Muscle layer of duodenum (tissue), 2 donors: ENCODE results near the gene PDZD4.

Source experiments
- H3K27ac ChIP-seq: one replicate; pipeline ENCODE4 v1.7.0; 2013; ENCODE audit warnings: mild to moderate bottlenecking, low read length
- H3K27me3 ChIP-seq: one replicate; pipeline ENCODE4 v1.7.0; 2013; ENCODE audit warnings: low read depth, mild to moderate bottlenecking, control low read depth, low read length
- H3K36me3 ChIP-seq, 2 donors: one replicate each; pipeline ENCODE4 v1.7.0; 2013; ENCODE audit warnings: low read length in 2 of 2, control low read depth in 1 of 2, mild to moderate bottlenecking in 1 of 2; ENCODE audit not compliant: insufficient read depth in 2 of 2, control insufficient read depth in 1 of 2
- H3K4me1 ChIP-seq, 2 donors: one replicate each; pipeline ENCODE4 v1.7.0; 2013; ENCODE audit warnings: low read length in 2 of 2, mild to moderate bottlenecking in 2 of 2, control low read depth in 1 of 2, moderate library complexity in 1 of 2; ENCODE audit not compliant: insufficient read depth in 2 of 2, control insufficient read depth in 1 of 2
- H3K4me3 ChIP-seq, 2 donors: one replicate each; pipeline ENCODE4 v1.7.0; 2013; ENCODE audit warnings: low read length in 2 of 2, low read depth in 1 of 2, mild to moderate bottlenecking in 1 of 2
- H3K9me3 ChIP-seq, 2 donors: one replicate each; pipeline ENCODE4 v1.7.0; 2013; ENCODE audit warnings: low read length in 2 of 2, control low read depth in 1 of 2, mild to moderate bottlenecking in 1 of 2; ENCODE audit not compliant: control insufficient read depth in 1 of 2
- donor health status: healthy.

Gene PDZD4

GRCh38 chrX:153865685-153866084, 35.3 kb upstream of the PDZD4 start:
- Histone ChIP-seq H3K27me3 (no peaks in the 10 kb centered on the region), H3K4me1 (no peaks in the 10 kb centered on the region), H3K9me3 (no peaks in the 10 kb centered on the region), H3K36me3 (no peaks in the 10 kb centered on the region), H3K27ac (no peak overlapping the region), H3K4me3 (no peak overlapping the region)

GRCh38 chrX:153865321-153865580, 34.9 kb upstream of the PDZD4 start:
- Histone ChIP-seq H3K27me3 (no peaks in the 10 kb centered on the region), H3K36me3 (no peaks in the 10 kb centered on the region), H3K4me3 (no peak overlapping the region), H3K4me1 (no peaks in the 10 kb centered on the region), H3K27ac (no peak overlapping the region), H3K9me3 (no peaks in the 10 kb centered on the region)

- H3K4me1 ChIP-seq = no peaks in the 10 kb centered on the region
- H3K9me3 ChIP-seq = no peaks in the 10 kb centered on the region
- H3K27me3 ChIP-seq = no peaks in the 10 kb centered on the region
- no peak overlapping the region for H3K4me3 ChIP-seq
- no peak overlapping the region for H3K27ac ChIP-seq
- no peaks in the 10 kb centered on the region for H3K36me3 ChIP-seq
Observed at GRCh38 chrX:153864561-153865320, 34.4 kb upstream of the PDZD4 start.

GRCh38 chrX:153864101-153864500, 33.8 kb upstream of the PDZD4 start:
- Histone ChIP-seq H3K9me3 (no peaks in the 10 kb centered on the region), H3K4me1 (no peaks in the 10 kb centered on the region), H3K4me3 (no peak overlapping the region), H3K27ac (no peak overlapping the region), H3K36me3 (no peaks in the 10 kb centered on the region), H3K27me3 (no peaks in the 10 kb centered on the region)

GRCh38 chrX:153863251-153863991, 33.1 kb upstream of the PDZD4 start:
- no peaks in the 10 kb centered on the region for H3K36me3 ChIP-seq
- no peaks in the 10 kb centered on the region for H3K4me1 ChIP-seq
- no peaks in the 10 kb centered on the region for H3K9me3 ChIP-seq
- no peaks in the 10 kb centered on the region for H3K27me3 ChIP-seq
- H3K4me3 ChIP-seq = no peak overlapping the region
- H3K27ac ChIP-seq = no peak overlapping the region

GRCh38 chrX:153862369-153863250, 32.3 kb upstream of the PDZD4 start:
- no peak overlapping the region for H3K27ac ChIP-seq
- no peak overlapping the region for H3K4me3 ChIP-seq
- no peaks in the 10 kb centered on the region for H3K36me3 ChIP-seq
- no peaks in the 10 kb centered on the region for H3K4me1 ChIP-seq
- H3K9me3 ChIP-seq = no peaks in the 10 kb centered on the region
- no peaks in the 10 kb centered on the region for H3K27me3 ChIP-seq

- Histone ChIP-seq H3K4me3 (no peak overlapping the region), H3K27ac (no peak overlapping the region), H3K9me3 (no peaks in the 10 kb centered on the region), H3K4me1 (no peaks in the 10 kb centered on the region), H3K36me3 (no peaks in the 10 kb centered on the region), H3K27me3 (no peaks in the 10 kb centered on the region)
Observed at GRCh38 chrX:153861733-153862310, 31.5 kb upstream of the PDZD4 start.

GRCh38 chrX:153861151-153861550, 30.8 kb upstream of the PDZD4 start:
- Histone ChIP-seq H3K4me3 (no peak overlapping the region), H3K4me1 (no peaks in the 10 kb centered on the region), H3K27ac (no peak overlapping the region), H3K27me3 (no peaks in the 10 kb centered on the region), H3K9me3 (no peaks in the 10 kb centered on the region), H3K36me3 (no peaks in the 10 kb centered on the region)

- no peak overlapping the region for H3K27ac ChIP-seq
- H3K4me3 ChIP-seq = no peak overlapping the region
- no peaks in the 10 kb centered on the region for H3K27me3 ChIP-seq
- H3K36me3 ChIP-seq = no peaks in the 10 kb centered on the region
- H3K9me3 ChIP-seq = no peaks in the 10 kb centered on the region
- H3K4me1 ChIP-seq = no peaks in the 10 kb centered on the region
Observed at GRCh38 chrX:153857348-153857903, 27.1 kb upstream of the PDZD4 start.

GRCh38 chrX:153854702-153855101, 24.4 kb upstream of the PDZD4 start:
- H3K4me1 ChIP-seq = no peaks in the 10 kb centered on the region
- no peak overlapping the region for H3K4me3 ChIP-seq
- no peak overlapping the region for H3K27ac ChIP-seq
- H3K36me3 ChIP-seq = no peaks in the 10 kb centered on the region
- H3K9me3 ChIP-seq = no peaks in the 10 kb centered on the region
- no peaks in the 10 kb centered on the region for H3K27me3 ChIP-seq

- H3K27me3 ChIP-seq = no peaks in the 10 kb centered on the region
Observed at GRCh38 chrX:153853902-153854267, 23.5 kb upstream of the PDZD4 start.

More at GRCh38 chrX:153853902-153854267, 23.5 kb upstream of the PDZD4 start:
- Histone ChIP-seq H3K9me3 (no peaks in the 10 kb centered on the region), H3K36me3 (no peaks in the 10 kb centered on the region), H3K27ac (no peak overlapping the region), H3K4me1 (no peaks in the 10 kb centered on the region), H3K4me3 (no peak overlapping the region)
